Activated T-helper 9 cell treated with anti-CD3 and anti-CD28 coated beads, Interleukin-2, amount 50 U/mL, for 16 hours (primary cell): ENCODE results near the gene FBXL2.

Experiments used
- DNase-seq: peaks from one replicate; pipeline ENCODE4 v3.0.0-alpha.2; 2020; ENCODE audit warnings: low read depth

Gene FBXL2

DNA sequence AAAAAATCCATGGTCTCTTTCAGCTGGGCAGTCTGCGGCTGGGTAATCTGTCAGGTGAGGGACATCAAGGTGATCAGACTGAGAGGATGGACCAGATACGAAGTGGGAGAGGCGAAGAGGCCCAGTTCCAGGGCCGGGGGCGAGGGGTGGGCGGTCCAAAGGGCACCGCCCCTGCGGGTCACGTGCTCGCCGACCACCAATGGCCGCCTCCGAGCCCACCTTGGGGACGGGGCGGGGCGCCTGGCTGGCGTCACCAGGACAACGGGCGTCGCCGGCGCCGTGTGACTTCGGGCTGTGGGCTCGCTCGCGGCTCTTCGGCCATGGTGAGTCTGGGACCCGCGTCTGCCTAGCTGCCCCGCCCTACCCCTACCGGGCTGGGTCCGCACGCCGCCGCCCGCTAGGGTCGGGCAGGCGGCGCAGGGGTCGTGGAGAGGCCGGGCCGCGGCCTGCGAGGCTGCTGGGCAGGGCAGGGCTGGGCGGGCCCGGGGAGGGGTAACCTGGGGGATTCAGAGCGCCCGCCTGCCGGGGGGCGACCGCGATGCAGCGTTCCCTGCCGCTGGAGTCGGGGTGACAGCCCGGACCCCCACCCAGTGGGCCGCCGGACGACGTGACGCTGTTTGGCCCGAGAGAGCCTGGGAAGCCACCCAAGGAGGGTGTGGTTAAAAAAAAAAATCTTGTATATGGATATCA lies at the start of gene FBXL2:
FBXL2 (plus strand) TSS at position 250 of the 690 bp plus-strand sequence; CDS start at position 321, 71 bp downstream.
- DNase-seq, result no peak

GRCh38 chr3:33229066-33229465 lies 48.2 kb upstream of the FBXL2 start:
- no peak for DNase-seq

- no peak for DNase-seq
These were observed 47.3 kb upstream of the FBXL2 start for GRCh38 chr3:33229947-33230346.

DNA sequence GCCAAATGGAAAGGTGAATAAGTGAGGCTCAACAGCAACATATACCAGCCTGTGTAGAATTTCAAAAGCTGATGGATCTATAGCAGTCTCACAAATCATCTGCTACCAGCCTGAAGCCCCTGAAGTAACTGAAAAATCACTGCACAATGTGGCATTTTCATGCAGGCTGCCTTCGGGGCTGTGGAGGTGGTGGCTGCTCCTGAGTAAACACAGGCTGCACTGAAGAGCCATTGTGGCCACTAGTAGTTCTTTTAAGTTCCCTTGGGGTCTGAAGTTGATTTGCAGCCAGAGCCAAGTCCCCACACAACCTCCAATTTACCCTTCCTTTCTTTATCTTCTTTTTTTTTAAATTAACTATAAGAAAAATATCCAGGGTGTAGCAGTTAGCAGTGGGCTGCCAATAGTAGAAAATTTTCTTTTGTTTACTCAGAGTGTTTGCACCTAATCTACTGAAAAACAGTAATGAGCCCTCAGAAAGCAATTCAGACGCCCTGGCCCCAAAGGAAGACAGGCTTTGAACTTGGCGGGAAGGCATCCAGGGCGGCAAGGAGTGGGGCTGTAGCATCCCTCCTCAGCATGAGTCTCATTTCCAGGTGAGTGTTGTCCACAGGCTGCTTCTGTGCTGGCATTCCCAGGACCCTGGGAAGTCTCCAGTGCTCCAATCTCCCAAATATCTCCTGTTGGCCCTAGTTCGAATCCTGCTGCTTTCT lies 45.3 kb upstream of the FBXL2 start:
- no peak for DNase-seq

- no peak for DNase-seq
These were observed 43.4 kb upstream of the FBXL2 start for GRCh38 chr3:33233884-33234283.

DNA sequence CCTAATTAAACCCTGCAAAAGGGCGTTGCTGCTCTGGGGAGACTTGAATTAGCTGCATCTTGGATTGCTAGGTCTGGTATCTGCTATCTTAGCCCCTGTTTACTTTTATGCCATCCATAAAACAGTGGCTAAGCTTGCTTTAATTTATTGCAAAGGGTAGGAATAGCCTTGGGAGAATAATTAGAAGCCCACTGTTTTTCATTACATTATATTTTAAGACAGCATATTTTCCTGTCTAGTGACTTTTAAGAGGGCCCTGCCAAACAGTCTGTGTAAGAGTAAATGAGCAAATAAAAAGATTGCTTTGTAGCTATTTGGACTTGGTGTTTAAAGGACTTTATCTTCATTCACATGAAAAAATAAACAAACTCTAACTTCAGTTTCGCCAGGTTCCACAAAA lies 41.2 kb upstream of the FBXL2 start:
- no peak for DNase-seq

DNA sequence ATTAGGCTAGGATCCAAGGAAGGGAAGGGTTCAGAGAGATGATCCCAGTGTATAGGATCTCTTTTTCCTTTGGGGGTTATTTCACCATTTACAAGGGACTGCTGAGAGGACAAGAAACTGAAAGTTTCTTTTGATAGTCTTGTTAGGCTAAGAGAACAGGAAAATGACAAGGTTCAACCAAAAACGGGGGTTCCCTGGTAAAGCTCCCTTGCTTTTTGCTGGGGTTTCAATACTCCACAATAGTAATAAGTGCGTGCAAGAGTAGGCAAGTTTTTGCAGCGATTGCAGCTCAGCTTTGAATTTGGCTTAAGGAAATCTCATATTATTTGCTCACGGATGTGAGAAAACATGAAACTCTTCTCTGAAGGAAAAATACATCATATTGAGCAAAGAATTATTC lies 39.8 kb upstream of the FBXL2 start:
- DNase-seq, result no peak

DNA sequence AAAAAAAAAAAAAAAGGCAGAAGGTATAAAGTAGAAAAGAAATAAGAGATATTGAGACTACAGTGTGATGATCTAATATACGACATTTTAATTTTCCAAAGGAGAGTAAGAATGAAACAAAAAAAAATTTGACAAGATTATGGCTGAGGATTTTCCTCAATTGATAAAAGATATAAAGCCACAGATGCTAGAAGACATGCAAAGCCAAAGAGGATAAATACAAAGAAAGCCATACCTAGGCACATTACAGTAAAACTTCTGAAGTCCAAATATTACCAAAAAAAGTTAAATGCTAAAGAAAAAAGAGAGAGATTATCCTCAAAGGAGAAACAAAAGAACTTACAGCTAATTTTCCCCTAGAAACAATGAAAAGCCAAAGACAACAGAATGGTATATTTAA lies 38.3 kb upstream of the FBXL2 start:
- no peak for DNase-seq

- DNase-seq, result no peak
These were observed 37.0 kb upstream of the FBXL2 start for GRCh38 chr3:33240261-33240660.

GRCh38 chr3:33246786-33247185 lies 30.5 kb upstream of the FBXL2 start:
- no peak for DNase-seq

GRCh38 chr3:33250712-33251111 lies 26.5 kb upstream of the FBXL2 start:
- DNase-seq, result no peak

DNA sequence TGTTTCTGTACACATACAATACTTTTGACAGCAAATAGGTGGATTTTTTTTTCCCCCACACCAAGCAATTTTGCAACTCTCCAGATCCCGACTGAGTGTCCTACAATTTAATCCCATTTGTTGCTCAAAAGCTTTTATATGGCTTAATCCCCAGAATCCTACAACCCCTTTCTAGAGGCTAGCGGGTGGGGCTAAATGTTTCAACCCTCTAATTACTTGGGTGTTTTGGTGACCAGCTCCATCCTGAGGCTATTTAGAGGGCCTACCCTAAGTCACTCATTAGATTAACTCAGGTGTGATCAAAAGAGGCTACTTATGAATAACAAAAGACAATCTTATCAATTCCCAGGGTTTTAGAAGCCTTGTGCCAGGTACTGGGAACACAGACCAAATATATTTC lies 21.0 kb upstream of the FBXL2 start:
- DNase-seq, result no peak

GRCh38 chr3:33260104-33260503 lies 17.1 kb upstream of the FBXL2 start:
- no peak for DNase-seq

DNA sequence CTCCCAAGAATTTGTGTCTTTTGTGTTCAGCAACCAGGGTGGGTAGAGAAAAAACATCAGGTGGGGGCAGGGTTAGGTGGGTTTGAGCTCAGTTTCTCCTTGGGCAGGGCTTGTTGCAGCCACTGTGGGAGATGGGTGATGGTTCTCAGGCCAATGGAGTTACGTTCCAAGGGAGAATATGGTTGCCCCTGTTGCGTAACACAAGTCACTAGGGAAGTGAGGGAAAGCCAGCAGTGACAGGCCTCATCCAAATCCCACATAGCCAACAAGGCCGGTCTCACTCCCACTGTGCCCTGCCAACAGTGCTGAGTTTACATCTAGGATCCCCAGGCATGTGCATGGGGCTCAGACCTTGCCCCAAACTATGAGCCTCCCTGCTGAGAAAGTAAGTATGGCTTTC lies 7.9 kb upstream of the FBXL2 start:
- DNase-seq, result no peak

GRCh38 chr3:33271324-33271723 lies 5.9 kb upstream of the FBXL2 start:
- no peak for DNase-seq

GRCh38 chr3:33273628-33274027 lies 3.6 kb upstream of the FBXL2 start:
- no peak for DNase-seq

DNA sequence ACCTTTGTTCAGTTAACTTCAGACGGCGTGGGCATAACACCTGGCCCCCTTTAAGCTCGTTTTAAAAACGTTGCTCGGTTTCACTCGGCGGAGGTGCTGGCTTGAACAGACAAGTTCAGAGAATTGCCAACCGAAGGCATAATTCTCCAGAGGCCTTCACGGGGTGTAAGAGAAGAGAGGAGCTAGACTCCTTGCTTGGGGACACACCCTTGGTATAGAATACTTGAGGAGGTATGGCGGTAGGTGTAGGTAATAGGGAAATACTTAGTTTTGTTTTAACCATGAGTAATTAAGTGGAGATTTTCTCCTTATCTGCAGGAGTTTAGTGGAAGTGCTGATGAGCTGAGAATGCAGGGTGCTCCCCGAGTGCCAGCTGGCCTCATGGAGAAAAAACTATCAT lies 921 bp downstream of the FBXL2 start:
- DNase-seq, result no peak

DNA sequence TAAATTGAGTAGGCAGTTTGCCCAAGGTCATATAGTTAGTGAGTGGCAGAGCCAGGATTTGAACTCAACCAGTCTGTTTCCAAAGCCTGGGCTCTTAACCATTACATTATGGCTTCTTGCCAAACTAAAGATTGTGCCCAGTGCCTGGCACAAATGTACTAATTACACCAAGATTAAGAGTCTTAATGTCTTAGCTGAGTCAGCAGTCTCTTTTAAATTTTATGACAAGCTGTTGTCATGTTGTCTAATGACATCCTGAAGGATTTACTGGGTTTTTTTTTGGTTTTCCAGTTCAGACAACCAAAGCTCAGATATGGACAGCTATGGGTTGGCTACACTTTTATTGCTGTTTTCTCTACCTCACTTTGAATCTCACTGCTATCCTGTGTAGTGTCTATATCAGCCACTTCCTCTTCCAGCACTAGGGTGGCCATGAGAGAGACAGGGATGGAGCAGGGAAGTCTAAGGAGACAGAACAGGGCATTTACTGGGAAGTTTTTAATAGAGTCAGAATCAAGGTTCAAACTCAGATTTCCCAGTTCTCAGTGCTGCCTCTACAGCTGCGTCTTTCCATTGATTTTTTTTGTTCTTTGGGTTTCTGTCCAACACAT lies 10.5 kb downstream of the FBXL2 start:
- no peak for DNase-seq

DNA sequence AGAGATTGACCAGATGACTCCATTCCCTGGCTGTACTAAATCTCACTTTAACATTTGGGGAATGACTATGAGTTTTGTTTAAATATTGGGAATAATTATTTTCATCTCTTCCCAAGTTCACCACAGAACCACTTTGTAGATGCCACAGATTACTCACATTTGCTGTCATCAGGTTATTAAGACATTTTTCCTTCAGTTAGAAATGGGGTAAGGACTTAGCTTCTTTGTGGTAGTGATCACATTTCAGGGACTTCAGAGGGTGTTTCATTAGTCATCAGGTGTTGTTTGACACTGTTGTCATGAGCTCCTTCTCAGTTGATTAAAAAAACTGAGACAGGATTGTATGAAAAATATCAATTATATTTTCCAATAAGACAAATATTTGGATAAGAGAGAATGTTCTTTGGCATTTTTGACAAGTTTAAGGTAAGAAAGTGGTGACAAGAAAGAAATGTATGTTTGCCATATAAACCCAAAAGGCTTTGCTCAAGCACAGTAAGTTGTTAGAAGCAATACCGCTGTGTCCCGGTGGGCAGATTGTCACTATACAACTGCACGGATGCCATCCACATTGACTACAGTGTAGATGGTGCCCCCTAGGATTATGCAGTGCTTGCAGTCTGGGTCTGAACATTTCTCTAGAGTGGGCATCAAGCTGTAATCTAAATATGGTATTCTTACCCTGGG lies 22.3 kb downstream of the FBXL2 start:
- DNase-seq, result no peak

GRCh38 chr3:33312361-33312760 lies 35.1 kb downstream of the FBXL2 start:
- no peak for DNase-seq

DNA sequence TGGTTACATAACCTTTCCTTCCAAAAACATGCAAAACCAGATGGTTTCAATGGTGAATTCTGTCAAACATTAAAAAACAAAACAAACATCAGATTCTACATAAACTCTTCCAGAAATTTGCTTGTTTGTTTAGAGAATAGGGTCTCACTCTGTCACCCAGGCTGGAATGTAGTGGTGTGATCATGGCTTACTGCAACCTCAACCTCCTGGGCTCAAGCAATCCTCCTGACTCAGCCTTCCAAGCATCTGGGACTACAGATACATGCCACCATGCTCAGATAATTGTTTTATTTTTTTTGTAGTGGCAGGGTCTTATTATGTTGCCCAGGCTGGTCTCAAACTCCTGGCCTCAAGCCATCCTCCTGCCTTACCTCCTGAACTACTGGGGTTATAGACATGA lies 36.1 kb downstream of the FBXL2 start:
- no peak for DNase-seq

- DNase-seq, result no peak
These were observed 37.8 kb downstream of the FBXL2 start for GRCh38 chr3:33314993-33315392.

GRCh38 chr3:33315826-33316225 lies 38.6 kb downstream of the FBXL2 start:
- no peak for DNase-seq
